Smooth muscle cell (in vitro differentiated cells): ENCODE results near the gene AFF3. TPM values are rescaled to one million over a fixed set of nuclear protein-coding genes. Genes with fewer than 3 reads are reported as not detected.
"Not testable (repeated sequence)": the region's sequence is repeated elsewhere in the genome, so short reads cannot be mapped to it uniquely, and the experiment has no call there.

Source experiments
- DNase-seq: peaks from one replicate; lab custom pipeline; 2025; ENCODE audit not compliant: unreplicated experiment; lab: John Stamatoyannopoulos, UW
- H2AFZ ChIP-seq: fragments of 200-600 bp; sonication (generic); 2 replicates; pipeline ENCODE4 v1.6.0; 2016; ENCODE audit warnings: antibody characterized with exemption, low read depth, mild to moderate bottlenecking
- H3F3A ChIP-seq: fragments of 200-600 bp; sonication (generic); 2 replicates; pipeline ENCODE4 v1.6.0; 2017; ENCODE audit warnings: antibody characterized with exemption, low read depth
- H3K27ac ChIP-seq: fragments of 200-600 bp; sonication (generic); 2 replicates; pipeline ENCODE4 v1.5.1; 2016; ENCODE audit warnings: low read depth, mild to moderate bottlenecking
- H3K27me3 ChIP-seq: fragments of 200-600 bp; sonication (generic); 2 replicates; pipeline ENCODE4 v1.6.1; 2016; ENCODE audit warnings: low read depth, mild to moderate bottlenecking
- H3K36me3 ChIP-seq: fragments of 200-600 bp; sonication (generic); 2 replicates; pipeline ENCODE4 v1.5.1; 2016; ENCODE audit warnings: low read depth
- H3K4me1 ChIP-seq: fragments of 200-600 bp; sonication (generic); 2 replicates; pipeline ENCODE4 v1.5.1; 2016; ENCODE audit warnings: low read depth
- H3K4me2 ChIP-seq: fragments of 200-600 bp; sonication (generic); 2 replicates; pipeline ENCODE4 v1.6.0; 2016; ENCODE audit warnings: mild to moderate bottlenecking
- H3K4me3 ChIP-seq: fragments of 200-600 bp; sonication (generic); 2 replicates; pipeline ENCODE4 v1.5.1; 2016; ENCODE audit warnings: mild to moderate bottlenecking
- H3K79me2 ChIP-seq: fragments of 200-600 bp; sonication (generic); 2 replicates; pipeline ENCODE4 v1.6.0; 2016; ENCODE audit warnings: low read depth, mild to moderate bottlenecking
- H3K9ac ChIP-seq: fragments of 200-600 bp; sonication (generic); 2 replicates; pipeline ENCODE4 v1.6.0; 2016; ENCODE audit warnings: low read depth
- H3K9me3 ChIP-seq: fragments of 200-600 bp; sonication (generic); replicated peaks from 2 replicates; pipeline ENCODE4 v1.5.1; 2016; ENCODE audit warnings: low read depth
- H4K20me1 ChIP-seq: fragments of 200-600 bp; sonication (generic); 2 replicates; pipeline ENCODE4 v1.6.0; 2016; ENCODE audit warnings: low read depth
- WGBS: methylation state at CpG from one replicate; pipeline ENCODE4 v1.1.7; 2016; ENCODE audit warnings: low lambda C conversion rate; 5-methylcytosine and 5-hydroxymethylcytosine counted together
- polyA plus RNA-seq: library from polyadenylated mRNA; unstranded; fragments of >200 nt; fragmentation: Nextera tagmentation; extraction: Ambion mirVana; gene quantifications from 2 replicates; pipeline ENCODE4 v1.2.1, GENCODE V29; 2016
- total RNA-seq: library from RNA; depleted of rRNA; stranded (reverse); fragments of >200 nt; gene quantifications from 2 replicates; pipeline ENCODE4 v1.2.3, GENCODE V29; 2014
- TF ChIP-seq, protein P1 (sequence below): fragments of 200-600 bp; sonication (generic); IDR thresholded peaks from 2 replicates; pipeline ENCODE4 v1.5.1; 2017; ENCODE audit warnings: borderline replicate concordance, mild to moderate bottlenecking, antibody characterized with exemption; ENCODE audit not compliant: insufficient read depth, poor library complexity, severe bottlenecking

AFF3 gene
- total and polyA plus RNA-seq, 2 experiments from 2014 or later = 0.27 to 0.39 TPM

DNA sequence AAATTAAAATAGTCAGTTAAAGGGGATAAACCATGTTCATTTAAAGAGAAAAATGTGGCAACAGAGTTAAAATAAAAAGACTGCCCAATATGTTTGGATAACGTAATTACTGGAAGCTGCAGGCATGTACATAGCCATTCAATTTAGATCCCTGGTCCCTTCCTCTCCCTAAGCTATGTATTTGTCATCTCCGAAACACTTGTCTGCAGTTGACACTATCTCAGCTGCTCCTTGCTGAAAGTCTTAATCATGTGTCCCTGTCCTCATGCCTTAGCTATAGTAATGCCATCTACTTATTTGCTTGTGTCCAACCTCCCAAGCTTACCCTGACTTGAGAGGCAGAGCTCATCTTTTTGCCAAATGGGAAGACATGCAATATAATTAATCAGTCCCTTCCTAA is 478.7 kb downstream of the AFF3 start:
- H2AFZ ChIP-seq = no peak overlapping the region
- no peak overlapping the region for H3K9ac ChIP-seq
- peak overlapping the region; percentile 49 for H3K4me2 ChIP-seq
- no peak overlapping the region for H3K4me3 ChIP-seq
- H4K20me1 ChIP-seq = no peaks in the 10 kb centered on the region
- TF ChIP-seq, protein P1, sequence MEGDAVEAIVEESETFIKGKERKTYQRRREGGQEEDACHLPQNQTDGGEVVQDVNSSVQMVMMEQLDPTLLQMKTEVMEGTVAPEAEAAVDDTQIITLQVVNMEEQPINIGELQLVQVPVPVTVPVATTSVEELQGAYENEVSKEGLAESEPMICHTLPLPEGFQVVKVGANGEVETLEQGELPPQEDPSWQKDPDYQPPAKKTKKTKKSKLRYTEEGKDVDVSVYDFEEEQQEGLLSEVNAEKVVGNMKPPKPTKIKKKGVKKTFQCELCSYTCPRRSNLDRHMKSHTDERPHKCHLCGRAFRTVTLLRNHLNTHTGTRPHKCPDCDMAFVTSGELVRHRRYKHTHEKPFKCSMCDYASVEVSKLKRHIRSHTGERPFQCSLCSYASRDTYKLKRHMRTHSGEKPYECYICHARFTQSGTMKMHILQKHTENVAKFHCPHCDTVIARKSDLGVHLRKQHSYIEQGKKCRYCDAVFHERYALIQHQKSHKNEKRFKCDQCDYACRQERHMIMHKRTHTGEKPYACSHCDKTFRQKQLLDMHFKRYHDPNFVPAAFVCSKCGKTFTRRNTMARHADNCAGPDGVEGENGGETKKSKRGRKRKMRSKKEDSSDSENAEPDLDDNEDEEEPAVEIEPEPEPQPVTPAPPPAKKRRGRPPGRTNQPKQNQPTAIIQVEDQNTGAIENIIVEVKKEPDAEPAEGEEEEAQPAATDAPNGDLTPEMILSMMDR = no peak
- no peaks in the 10 kb centered on the region for H3K79me2 ChIP-seq
- H3K36me3 ChIP-seq = no peaks in the 10 kb centered on the region
- WGBS = 77% methylated on average over 2 of the region's 2 CpGs
- no peaks in the 10 kb centered on the region for H3K9me3 ChIP-seq
- H3K4me1 ChIP-seq = no peaks in the 10 kb centered on the region
- H3F3A ChIP-seq = no peaks in the 10 kb centered on the region
- peak overlapping the region; percentile 59 for H3K27ac ChIP-seq
- no peak for DNase-seq
- H3K27me3 ChIP-seq = no peaks in the 10 kb centered on the region

DNA sequence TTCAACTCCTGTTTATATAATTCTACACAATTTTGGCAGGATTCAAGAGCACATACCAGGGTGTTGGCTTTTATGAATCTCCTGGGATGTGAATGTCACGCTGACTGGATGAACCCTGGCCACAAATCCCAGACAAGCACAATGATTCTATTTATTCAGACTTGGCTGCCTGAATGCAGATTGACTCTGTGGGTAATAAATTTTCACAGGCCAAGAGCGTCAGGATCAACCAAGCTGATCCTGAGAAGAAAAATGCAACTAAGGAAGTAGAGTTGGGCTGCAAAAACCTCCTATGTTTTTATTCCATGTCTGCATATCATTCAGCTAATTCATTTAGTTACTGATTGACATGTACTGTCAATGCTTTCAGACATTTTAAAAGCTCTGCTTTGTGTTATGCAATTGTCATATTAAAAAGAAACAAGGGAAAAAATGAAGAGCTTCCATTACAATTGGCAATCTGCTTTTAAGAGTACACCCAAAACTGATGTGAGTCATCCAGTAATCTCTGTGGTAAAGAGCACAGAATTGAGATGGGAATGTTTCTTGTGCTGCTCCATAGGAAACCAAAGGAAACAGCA is 479.5 kb downstream of the AFF3 start:
- Histone ChIP-seq H3K79me2 (no peaks in the 10 kb centered on the region), H3K4me2 (peak overlapping the region; percentile 49), H3K27ac (peak overlapping the region; percentile 59), H3K9me3 (no peaks in the 10 kb centered on the region), H3F3A (no peaks in the 10 kb centered on the region), H3K4me3 (no peak overlapping the region), H2AFZ (no peak overlapping the region), H3K9ac (no peak overlapping the region), H4K20me1 (no peaks in the 10 kb centered on the region), H3K4me1 (no peaks in the 10 kb centered on the region), H3K27me3 (no peaks in the 10 kb centered on the region), H3K36me3 (no peaks in the 10 kb centered on the region)
- 5% methylated on average over 2 of the region's 2 CpGs for WGBS
- DNase-seq = no peak
- TF ChIP-seq, protein P1 = no peak

DNA sequence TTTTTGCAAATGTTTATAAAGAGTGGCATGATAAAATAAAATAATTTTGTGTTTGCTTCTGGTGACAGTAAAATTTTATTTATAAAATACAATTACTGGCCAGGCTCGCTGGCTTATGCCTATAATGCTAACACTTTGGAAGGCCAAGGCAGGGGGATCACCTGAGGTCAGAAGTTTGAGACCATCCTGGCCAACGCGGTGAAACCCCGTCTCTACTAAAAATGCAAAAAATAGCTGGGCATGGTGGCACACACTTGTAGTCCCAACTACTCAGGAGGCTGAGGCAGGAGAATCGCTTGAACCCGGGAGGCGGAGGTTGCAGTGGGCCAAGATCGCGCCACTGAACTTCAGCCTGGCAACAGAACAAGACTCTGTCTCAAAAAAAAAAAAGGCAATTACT is 480.6 kb downstream of the AFF3 start:
- H3K4me1 ChIP-seq, H3K4me2 ChIP-seq, H3K9me3 ChIP-seq, DNase-seq, H3K27ac ChIP-seq, H3K9ac ChIP-seq, H3K4me3 ChIP-seq, H3K27me3 ChIP-seq, H2AFZ ChIP-seq, H4K20me1 ChIP-seq, H3K79me2 ChIP-seq, H3F3A ChIP-seq, H3K36me3 ChIP-seq: not testable (repeated sequence)
- WGBS = 98% methylated on average over 9 of the region's 9 CpGs

DNA sequence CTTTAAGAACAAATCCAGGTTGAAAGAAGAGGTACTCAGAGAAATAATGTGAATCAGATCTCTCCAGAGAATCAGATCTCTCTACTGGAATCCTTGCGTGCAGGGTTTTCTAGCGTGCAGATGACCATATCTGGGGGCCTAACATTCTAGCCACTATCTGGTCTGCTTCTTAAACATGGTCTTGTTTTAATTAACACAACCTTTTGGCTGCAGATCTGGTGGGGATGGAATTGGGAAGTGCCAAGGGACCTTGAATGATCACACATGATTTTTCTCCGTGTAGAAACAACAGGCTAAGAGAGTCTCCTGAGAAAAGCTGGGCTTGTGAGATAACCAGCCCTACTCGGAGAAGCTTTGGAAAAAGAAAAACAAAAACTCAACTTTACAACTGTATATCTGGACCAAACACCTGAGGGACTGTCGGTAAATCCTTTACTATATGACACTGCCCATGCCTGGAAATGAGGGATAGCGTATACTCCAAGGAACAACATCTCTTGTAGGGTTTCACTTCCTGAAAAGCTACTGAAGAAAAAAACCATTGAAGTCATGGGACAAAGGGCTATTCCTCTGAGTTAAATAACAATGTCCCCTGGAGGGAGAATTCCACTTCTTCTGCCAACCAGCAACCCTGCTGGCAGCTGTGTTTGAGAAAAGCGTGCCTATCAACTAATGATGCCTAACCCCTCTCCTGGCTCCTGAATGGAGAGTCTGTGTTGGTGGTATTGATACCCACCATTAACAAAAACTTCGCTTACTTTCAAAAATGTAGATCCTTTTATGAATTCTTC is 481.6 kb downstream of the AFF3 start:
- 91% methylated on average over 8 of the region's 8 CpGs for WGBS
- no peaks in the 10 kb centered on the region for H3K27me3 ChIP-seq
- no peaks in the 10 kb centered on the region for H3K36me3 ChIP-seq
- H3K4me2 ChIP-seq = no peak overlapping the region
- H4K20me1 ChIP-seq = no peaks in the 10 kb centered on the region
- H3K4me3 ChIP-seq = no peak overlapping the region
- H3K9me3 ChIP-seq = no peaks in the 10 kb centered on the region
- H3K4me1 ChIP-seq = no peaks in the 10 kb centered on the region
- no peak overlapping the region for H3K27ac ChIP-seq
- DNase-seq = no peak
- H3K79me2 ChIP-seq = no peaks in the 10 kb centered on the region
- no peak overlapping the region for H2AFZ ChIP-seq
- TF ChIP-seq, protein P1 = no peak
- no peak overlapping the region for H3K9ac ChIP-seq
- H3F3A ChIP-seq = no peaks in the 10 kb centered on the region
